COLO829 (cell line): ENCODE data around the gene M6PR.
"Not testable (repeated sequence)": the region's sequence is repeated elsewhere in the genome, so short reads cannot be mapped to it uniquely, and the experiment has no call there.

ENCODE experiments used
- DNase-seq: peaks from one replicate; pipeline ENCODE4 v3.0.0; 2012; ENCODE audit warnings: low spot score

Gene M6PR

DNA sequence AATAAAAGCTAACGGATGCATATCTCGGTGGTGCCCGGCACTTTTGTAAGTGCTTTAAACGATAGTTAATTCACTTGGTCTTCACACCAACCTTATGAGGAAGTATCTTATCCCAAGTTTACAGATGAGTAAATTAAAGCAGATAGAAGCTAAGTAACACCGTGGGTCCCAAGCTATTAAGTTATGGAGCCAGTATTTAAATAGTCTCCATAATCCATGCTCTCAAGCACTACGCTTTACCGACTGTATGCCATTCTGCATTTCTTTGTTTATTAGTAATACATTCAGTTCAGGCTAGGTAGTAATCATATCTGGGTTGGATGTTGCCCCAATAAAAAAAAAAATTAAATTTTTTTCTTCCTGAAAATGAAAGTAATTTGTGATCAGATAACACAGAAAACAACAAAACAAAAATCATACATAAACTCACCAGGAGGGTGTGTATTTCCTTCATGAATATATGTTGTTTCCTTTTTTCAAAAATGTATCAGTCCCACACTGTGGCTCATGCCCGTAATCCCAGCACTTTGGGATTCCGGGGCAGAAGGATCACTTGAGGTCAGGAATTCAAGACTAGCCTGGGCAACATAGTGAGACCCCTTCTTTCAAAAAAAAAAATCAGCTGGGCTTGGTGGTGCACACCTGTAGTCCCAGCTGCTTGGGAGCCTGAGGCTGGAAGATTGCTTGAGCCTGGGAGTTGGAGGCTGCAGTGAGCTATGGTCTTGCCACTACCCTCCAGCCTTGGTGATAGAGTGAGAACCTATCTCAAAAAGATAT lies 1.4 kb upstream of the M6PR start:
- DNase-seq = peak; percentile 19

DNA sequence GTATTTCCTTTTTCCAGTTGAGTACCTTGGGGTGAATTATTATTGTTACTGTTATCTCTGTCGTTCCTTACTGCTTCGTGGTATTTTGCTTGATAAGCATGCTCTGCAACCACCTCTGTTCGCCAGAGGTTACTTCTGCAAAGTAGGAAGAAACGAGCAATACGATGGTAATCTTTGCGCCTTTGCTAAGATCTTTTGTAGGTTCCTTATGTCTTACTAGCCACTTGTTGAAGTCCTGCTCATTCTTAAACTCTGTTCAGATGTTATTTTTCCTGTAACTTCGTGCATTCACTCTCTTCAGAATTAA lies 729 bp upstream of the M6PR start:
- DNase-seq = no peak

DNA sequence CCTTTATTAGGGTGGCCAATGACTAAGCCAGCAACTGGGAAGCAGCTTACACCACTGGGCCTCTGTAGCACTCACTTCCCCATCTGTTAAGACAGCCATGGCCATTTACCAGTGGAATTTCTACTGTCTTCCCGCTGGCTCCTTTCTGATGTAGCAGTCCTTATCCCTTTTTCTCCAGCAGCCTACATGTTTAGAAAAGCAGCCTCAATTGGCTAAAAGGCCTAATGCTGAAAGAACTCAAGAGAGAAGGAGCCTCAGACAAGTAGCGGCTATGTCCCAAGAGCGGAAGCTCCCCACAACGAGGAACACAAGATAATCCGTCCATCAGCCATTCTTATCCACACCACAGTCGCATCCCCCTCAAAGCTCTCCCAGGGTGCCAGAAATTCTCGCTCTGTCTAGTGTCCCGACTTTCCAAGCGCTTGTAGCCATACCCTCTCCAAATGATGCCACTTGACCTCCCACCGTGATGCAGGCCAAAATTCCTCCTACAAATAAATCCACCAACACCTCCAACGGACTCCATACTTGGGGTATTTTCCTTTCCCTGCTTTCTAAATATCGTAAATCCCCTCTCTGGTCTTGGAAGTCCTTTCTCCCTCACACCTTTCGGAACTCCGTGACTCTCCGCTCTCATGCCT lies 624 bp downstream of the M6PR start:
- peak; percentile 14 for DNase-seq

DNA sequence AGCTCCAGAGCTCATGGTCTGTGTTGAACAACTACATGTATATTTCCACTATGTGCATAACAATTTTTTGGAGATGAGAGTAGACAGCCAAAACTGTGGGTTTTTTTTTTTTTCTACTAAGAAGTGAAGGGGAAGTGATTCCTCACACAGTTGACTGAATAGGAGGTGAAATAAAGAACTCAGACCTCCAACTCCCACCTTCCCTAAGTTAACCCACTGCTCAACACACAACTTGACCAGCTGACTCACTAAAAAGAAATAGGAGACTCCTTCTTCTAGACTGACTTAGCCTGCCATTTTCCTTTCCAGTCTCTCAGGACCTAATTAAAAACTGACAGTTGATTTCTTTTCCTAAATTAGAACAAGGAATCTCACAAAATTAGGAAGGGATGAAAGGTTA lies 1.7 kb downstream of the M6PR start:
- DNase-seq = peak; percentile 9

DNA sequence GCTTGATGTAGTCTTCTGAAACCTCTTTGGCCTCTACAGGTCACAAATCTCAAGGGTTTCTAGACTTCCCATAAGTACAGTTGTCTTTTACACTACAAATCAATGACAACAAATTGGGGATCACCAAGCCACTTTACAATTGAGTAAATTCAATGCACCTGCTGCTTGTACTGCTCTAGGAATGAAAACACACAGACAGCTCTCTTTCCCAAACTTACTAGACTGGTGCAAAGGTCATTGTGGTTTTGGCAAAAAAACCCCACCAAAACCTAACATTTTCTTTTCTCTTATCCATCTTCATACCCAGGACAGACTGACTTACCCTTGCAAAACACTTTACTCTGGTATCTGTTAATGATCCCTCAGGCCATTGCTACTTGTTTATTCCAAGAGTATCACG lies 2.7 kb downstream of the M6PR start:
- DNase-seq = no peak

DNA sequence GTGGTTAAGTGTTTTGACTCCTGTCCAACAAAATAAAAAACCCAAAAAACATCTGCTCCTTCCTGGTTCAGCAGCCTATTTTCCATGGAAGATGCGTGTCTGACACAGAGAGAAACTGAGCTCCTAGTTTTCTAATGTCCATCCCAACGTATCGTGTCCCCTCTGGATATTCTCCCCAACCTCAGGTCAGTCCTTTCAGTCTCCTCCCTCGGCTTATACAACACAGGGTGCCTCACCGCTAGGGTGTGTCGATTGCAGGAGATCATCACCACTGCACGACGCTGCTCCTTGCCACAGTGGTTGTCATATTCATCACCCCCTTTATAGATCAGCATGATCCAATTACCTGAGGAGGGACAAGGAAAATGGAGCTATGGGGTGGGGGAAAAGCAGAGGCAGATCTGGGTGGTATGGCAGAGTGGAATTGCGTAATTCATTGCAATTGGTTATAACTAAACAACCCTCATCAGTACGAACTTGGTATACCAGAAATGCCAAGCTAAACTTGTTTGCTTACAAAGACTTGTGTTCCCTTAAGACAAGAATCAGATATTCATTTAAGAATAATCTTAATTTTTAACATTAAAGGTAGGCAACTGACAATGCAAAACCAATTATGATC lies 5.8 kb downstream of the M6PR start:
- no peak for DNase-seq

DNA sequence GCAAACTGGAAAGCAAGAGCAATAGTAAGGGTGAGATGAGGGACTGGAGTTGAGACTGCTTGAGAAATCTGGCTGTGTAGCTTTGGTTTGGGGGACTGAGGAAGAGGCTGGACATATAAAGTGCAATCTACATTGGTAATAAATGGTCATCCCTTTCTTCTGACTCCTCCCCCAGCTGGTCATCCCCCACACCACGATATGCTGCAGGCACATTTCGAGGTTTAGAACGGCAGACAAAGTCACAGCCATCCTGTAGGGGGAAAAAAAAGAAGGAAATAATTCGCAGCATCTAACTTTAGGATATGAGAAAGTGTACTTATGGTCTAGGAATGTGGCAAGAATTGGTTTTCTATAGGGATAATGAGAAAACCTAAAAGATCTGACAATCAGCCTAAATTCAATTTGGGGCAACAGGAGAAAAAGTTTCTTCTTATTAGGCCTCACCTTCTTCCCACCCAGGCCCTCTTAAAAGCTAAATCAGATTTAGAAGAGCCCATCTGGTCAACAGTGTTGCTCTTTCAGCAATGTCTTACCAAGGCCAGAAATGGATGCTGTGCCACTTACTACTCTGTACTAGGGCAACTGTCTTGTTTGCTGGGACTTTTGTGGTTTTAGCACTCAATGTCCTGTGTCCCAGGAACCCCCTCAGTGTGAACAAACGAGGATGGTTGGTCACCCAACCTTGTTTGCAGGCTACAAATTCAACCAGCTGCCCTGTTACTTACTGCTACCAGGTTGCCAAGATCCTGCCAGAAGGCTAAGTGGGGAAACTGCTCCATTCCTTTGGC lies 7.6 kb downstream of the M6PR start:
- no peak for DNase-seq

DNA sequence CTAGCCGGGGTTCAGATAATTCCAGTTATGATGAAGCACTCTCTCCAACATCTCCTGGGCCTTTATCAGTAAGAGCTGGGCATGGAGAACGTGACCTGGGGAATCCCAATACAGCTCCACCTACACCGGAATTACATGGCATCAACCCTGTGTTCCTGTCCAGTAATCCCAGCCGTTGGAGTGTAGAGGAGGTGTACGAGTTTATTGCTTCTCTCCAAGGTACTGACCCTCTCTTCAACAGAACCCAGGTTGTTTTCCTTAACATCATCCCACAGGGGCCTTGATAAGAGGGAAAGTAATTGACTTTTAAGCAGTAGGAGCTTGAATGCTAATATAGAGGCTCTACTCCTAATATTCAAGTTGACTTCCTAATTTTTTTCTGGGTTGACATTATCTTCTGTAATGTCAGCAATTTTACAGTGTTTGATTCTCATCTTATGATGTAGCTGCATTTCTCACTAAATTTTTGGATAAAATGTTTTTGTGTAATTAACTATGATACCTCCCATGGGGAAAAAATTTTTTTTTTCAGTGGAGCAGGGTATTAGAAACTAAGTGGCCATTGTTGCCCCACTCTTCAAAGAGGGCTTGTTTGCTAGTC lies 11.5 kb downstream of the M6PR start:
- DNase-seq = not testable (repeated sequence)

DNA sequence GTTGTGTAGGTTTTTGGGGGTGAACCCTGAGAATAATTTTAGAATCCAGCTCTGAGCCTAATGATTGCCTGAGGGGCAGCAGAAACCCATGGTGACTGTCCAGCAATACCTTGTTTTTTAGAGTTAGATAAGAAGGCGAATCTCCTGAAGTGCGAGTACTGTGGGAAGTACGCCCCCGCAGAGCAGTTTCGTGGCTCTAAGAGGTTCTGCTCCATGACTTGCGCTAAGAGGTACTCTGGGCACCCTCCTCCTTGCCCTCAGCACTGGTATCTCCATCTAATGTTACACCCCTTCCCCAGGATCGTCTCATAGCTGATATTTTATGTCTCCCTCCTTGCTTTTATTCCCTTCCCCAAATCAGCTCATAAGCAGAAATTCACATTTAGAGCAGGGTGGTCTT lies 12.7 kb downstream of the M6PR start:
- DNase-seq = no peak

DNA sequence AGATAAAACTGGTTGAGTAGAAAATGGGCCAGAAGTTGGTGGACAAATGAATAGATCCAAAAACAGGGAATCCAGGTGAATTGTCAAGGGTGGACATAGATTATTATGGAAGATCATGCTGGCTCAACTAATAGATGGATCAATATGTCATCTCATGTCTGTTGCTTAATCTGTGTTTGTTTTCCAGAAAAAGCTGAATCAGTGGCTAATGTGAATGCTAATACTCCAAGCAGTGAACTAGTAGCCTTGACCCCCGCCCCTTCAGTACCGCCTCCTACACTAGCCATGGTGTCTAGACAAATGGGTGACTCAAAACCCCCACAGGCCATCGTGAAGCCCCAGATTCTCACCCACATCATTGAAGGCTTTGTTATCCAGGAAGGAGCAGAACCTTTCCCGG lies 15.4 kb downstream of the M6PR start:
- not testable (repeated sequence) for DNase-seq

DNA sequence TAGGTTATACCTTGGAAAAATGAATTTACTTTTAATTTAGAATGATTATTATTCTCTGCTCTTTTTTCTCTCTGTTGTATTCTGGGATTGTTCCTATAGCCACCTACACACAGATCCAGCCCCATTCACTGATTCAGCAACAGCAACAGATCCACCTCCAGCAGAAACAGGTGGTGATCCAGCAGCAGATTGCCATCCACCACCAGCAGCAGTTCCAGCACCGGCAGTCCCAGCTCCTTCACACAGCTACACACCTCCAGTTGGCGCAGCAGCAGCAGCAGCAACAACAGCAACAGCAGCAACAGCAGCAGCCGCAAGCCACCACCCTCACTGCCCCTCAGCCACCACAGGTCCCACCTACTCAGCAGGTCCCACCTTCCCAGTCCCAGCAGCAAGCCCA lies 17.0 kb downstream of the M6PR start:
- not testable (repeated sequence) for DNase-seq

DNA sequence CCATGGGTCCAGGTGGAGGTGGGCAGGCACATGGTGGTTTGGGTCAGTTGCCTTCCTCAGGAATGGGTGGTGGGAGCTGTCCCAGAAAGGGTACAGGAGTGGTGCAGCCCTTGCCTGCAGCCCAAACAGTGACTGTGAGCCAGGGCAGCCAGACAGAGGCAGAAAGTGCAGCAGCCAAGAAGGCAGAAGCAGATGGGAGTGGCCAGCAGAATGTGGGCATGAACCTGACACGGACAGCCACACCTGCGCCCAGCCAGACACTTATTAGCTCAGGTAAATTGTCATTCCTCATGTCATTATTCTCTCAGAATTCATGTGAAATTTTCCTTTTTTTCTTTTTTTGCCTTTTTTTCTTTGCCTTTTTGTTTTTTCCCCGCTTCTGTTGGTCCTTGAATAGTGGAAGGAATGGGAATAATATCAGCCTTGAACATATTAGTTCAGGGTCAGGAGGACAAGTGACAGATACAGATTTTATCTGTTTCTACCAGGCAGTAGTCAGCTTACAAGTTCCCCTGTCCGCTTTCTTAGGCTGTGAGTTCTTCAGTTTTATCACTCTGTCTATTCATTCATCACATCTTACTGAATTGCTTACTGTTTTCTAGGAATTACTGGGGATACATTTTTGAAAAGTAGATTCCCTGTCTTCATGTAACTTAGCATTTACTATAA lies 18.7 kb downstream of the M6PR start:
- DNase-seq = not testable (repeated sequence)

DNA sequence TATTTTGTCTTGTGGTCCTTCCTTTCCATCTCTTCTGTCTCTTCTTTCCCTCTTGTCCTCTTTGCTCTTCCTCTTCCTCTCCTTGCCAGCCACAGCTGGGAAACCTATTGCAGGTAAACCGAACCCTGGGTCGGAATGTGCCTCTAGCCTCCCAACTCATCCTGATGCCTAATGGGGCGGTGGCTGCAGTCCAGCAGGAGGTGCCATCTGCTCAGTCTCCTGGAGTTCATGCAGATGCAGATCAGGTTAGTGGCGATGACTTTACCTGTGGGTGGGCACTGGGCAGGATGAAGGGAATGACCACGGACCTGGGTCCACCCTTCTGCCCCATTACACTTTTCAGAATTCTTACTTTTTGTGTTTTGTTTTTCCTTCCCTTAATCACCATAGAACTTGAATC lies 26.9 kb downstream of the M6PR start:
- no peak for DNase-seq

DNA sequence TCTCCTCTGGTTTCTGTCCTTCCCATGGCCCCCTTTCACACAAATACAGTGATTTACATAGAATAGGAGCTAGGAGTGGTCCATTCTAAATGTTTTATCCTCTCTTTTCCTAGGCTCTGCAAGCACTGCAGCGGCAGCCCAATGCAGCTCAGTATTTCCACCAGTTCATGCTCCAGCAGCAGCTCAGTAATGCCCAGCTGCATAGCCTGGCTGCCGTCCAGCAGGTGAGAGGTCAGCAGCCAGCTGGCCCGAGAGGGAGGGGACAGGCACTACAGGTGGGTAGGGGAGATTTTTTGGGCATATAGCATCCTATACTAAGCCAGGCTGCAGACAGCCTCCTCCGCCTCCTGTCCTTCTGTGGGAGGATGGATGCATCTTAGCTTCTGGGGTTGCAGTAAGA lies 29.8 kb downstream of the M6PR start:
- DNase-seq = not testable (repeated sequence)

DNA sequence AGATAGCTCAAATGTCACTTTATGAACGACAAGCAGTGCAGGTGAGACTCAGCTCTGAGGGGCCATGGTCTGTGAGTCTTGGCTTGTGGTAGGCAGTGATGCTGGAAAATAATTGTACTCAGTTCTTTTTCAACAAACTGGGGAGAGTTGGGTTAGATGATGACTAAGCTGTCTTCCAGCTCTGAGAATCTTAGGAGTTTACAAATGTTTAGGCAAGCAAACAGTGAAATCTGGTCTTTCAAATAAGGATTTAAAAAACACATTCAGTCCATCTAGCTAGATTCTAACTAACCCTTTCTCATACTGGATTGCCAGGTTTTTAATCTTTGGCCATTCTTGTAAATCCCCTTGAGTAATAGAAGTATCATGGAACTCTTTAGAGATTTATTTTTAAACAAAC lies 31.7 kb downstream of the M6PR start:
- no peak for DNase-seq

DNA sequence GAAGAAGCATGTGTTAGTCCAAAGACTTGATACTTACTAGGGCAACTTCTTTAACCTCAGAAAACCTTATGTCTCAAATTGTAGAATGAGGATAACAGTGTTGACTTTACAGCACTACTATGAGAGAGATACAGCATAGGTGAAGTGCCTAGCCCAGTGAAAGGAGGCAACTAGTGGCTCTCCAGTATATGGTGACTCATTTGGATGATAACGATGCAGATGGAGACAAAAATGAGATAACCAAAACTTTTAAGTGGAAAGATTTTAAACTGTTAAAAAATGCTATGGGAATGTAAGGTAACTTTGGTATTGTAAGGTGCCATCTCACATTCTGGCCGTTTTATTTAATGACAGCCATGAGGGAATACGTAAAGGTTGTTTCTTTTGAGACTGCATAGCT lies 32.4 kb downstream of the M6PR start:
- no peak for DNase-seq

DNA sequence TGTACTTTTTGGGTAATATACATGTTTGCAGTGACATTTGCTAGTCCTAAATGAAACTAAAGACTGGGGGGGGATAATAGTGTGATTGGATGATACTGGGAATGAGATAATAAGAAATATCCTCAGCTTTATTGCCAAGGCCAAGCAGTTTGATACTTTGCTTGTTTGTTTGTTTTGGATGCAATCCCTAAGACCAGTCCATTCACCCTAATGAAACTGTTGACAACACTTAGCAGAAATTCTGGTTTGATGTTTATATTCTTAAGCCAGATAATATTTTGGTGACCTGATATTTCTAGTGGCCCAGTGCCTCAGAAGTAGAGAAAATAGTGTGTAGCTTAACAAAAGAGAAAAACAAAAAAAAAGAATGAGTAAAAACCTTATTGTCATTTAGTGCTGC lies 33.3 kb downstream of the M6PR start:
- DNase-seq = no peak

DNA sequence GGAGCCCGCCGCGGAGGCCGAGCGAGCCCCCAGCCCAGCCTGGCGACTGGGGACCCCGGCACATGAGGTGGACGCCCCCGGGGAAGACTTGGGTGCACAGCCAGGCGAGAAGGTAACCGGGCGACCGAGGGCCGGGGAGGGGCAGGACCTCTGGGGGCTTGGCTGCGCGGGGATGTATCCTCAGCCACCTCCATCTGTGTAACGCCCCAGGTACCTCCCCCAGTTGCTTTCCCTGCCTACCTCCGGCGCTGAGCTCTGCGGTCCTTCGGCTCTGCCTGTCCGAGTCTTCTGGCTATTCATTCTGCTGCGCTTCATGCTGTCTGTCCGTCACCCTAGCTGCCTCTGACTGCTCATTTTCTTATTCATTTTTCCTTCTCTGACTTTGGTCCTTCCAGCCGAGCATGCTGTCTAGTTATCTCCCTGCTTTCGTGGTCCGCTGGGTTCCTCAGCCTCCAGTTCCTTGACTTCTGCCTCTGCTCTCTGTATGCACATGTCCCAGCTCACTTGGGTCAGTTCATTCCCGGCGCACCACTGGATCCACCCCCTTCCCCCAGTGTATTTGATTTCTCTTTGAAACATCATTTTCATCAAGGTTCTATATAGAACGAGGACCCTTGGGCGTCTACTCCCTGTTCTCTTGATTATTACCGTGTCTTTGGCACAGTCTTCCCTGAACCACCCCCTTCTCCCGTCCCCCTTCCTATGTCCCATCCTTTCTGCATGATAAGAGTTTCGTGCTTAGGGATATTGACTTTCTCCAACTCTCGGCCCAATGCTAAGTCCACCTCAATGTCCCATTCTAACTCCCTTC lies 34.5 kb downstream of the M6PR start:
- peak; percentile 48 for DNase-seq

DNA sequence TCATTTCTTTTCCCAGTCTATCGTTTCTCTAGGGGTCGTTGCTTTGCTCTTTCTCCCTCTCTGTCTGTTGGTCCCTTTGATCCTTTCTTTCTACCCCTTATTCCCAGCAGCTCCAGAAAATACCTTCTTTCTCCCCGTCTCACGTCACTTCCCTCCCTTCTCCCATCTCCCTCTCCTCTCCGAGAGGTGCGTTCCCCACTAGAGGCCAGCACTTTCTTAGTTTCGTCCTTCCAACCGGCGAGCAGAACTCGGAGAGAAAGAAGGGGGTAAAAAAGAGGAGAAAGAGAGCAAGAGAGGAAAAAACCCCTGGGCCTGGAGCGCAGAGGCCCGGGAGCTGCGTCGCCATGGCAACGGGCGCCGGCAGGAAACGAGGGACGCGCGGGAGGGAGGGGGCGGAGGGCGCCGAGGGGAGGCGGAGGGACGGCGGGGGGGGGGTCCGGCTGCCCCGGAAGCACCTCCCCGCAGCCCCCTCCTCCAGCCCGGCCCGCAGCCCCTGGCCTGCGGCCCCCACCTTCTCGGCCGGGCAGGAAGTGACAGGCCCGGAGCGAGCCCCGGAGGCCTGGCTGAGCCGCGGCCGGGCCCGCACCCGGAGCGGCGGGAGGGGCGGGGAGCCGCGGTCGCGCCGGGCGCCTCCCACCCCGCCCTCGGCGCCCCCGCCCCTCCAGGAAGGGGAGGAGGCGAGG lies 35.3 kb downstream of the M6PR start, which contains the start of gene PHC1:
Gene PHC1 (plus strand): TSS at position 477 of the 683 bp plus-strand sequence. CDS start 3,169 bp downstream, outside the sequence.
- peak; percentile 63 for DNase-seq

DNA sequence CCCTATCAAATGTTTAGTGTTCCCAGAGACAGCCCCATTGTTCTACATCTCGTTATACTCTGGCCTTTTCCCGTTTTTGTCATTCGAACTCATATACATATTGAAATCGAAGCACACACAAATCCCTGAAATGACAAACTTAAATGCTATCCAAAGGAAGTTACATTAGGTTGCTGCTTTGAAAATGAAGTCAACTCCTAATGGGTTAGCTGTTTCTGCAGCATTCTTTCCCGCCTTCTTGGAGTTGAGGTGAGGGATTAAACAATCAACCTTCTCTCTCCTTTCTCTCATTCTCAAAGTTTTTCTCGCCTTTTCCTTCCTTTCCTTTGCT lies 35.8 kb downstream of the M6PR start:
- no peak for DNase-seq
